Measurements from ENCODE around the gene SEMA3C. TPM values are rescaled to one million over a fixed set of nuclear protein-coding genes. Genes with fewer than 3 reads are reported as not detected.

SEMA3C gene
- total RNA-seq, 1 donor from 2014 or later: 93.6 TPM

DNA sequence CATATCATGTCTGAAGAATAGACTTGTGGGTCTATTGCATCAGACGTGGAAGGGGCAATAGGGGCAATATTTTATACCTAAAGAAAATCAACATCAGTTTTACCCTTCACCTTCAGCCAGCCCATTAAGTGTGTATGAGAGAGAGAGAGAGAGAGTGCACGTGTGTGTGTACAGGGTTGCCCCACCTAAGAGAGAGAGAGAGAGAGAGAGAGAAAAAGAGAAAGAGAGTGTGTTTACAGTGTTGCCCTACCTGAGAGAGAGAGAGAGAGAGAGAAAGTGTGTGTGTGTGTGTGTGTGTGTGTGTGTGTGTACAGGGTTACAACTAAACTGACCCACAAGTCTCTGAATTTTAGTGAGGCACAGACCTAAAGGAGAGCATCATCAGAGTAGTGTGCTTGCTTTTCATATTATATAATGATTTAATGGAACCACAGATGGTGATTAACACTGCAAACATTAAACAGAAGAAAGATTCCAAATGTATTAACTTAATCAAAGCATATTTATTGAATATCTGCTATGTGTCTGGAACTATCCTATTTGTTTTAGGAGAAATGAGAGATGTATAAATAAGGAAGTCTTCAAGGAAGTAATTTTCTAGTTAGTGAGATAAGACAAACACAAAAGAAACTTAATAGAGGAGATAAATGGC lies 213.6 kb downstream of the SEMA3C start:
- no peak for DNase-seq (ENCODE audit: low spot score)

DNA sequence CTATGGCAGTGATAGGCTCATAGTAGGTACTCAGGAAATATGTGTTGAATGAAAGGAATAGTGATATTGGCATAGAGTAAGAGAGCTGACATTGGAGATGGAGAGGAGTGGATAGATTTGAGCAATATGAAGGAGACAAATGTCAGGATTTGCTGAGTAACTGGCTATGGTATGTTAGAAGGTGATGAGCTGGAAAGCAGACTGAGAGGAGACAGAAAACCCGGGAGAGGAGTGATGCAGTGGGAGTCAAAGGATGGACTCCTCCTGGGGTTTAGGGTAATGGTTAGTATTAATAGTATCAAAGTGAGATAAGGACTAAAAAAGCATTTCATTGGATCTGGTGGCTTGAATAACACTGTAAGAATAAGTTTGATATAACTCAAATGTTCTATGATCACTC lies 215.6 kb downstream of the SEMA3C start:
- DNase-seq (ENCODE audit: low spot score): no peak

DNA sequence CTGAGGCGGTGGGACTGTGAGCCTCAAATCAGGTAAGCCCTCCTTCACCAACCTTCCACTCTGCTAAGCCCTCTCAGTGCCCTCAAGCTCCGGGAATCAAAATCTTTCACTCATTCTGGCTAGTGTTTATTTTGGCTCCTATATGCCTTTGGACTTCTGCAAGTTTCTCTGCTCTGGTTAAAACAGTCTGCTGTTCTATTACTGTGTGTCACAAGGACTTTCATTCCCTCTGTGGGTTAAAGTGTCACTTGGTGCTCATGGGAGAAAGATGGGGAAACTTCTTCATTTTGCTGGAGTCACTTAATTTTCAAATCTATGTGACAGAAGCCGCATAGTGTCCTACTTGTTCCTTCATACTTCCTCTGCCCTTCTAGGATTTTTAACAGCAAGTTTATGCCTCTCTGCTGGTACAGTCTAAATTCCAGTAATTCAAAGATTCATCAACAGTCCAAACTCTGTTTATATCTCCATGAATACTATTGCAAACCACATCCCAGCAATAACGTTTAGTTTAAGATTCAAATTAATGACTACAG lies 219.1 kb downstream of the SEMA3C start:
- no peak for DNase-seq (ENCODE audit: low spot score)

DNA sequence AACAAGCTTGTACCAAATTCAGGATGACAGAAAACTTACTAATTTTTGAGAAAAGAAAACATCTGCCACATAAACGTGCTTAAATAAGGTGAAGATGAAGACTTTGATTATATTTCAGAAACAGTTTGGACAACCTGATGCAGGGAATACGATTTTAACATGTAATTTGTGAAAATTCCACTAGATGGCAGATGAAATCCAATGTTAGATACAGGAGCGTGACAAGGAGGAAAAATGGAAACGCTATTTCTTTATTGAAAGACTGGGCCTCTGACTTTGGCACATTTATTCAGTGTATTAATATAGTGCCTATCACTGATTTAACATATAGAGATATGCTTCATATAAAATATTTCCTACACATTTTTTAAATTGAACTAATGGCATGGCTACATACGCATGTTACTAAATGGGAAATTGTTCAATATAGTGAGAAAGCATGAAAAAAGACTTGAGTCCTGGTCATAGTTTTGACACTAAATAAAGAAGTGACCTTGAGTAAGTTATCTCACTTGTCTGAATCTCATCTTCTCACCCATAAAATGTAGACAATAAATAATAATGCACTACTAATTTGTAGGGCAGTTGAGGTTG lies 219.7 kb downstream of the SEMA3C start:
- no peak for DNase-seq (ENCODE audit: low spot score)

Measured in mesenteric fat pad (tissue), 1 donor.